PFSK-1 (cell line): Measurements from ENCODE around the gene WWC2.

Experiments used
- FOXP2 ChIP-seq: optimal IDR thresholded peaks from 2 replicates; pipeline ENCODE3; 2011; ENCODE audit warnings: borderline replicate concordance, control low read depth, inconsistent platforms; ENCODE audit not compliant: insufficient read depth; ENCODE audit errors: extremely low read length, extremely low read depth
- POLR2AphosphoS5 ChIP-seq: IDR thresholded peaks from 2 replicates; pipeline ENCODE4 v1.6.1; 2012; ENCODE audit warnings: low read depth, mild to moderate bottlenecking, control low read depth, low read length, moderate library complexity
- REST ChIP-seq, 2 experiments: IDR thresholded peaks; 2 replicates each; pipeline versions ENCODE4 v1.6.1 to v1.8.0; 2011 to 2012; ENCODE audit warnings: low read depth in 2 of 2, low read length in 2 of 2, control low read depth in 1 of 2, inconsistent platforms in 1 of 2, mild to moderate bottlenecking in 1 of 2, moderate library complexity in 1 of 2; ENCODE audit not compliant: insufficient read depth in 1 of 2
- SIN3A ChIP-seq: IDR thresholded peaks from 2 replicates; pipeline ENCODE4 v1.6.1; 2012; ENCODE audit warnings: mild to moderate bottlenecking, low read length, moderate library complexity, borderline replicate concordance; ENCODE audit not compliant: insufficient read depth
- TAF1 ChIP-seq: IDR thresholded peaks from 2 replicates; pipeline ENCODE4 v1.6.1; 2012; ENCODE audit warnings: low read length, control low read depth, borderline replicate concordance; ENCODE audit not compliant: insufficient read depth

WWC2 gene

DNA sequence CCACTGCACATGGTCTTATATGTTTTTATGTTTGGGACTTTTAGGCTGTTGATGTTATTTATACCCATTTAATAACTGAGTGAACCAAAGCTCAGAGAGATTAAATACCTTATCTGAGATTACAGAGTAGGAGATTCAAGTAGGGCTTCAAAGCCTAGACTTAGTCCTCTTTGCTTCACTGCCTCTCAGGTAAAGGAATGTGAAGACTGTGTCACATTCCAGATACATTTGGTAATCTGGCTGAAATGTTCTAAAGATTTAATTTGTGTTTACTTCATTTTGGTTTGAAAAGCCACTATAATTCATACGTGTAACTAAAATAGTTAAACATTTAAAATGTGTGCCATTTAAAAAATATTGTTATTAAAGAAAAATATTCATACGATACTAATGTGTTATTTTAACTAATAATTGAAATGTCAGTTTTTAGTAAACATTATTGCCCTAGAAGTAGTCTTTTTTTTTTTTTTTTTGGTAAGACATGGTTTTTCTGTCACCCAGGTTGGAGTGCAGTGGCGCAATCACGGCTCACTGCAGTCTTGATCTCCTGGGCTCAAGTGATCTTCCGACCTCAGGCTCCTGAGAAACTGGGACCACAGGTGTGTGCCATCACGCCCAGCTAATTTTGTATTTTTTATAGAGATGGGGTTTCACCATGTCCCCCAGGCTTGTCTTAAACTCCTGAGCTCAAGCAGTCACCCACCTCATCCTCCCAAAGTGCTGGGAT lies 54.3 kb downstream of the WWC2 start:
- TF ChIP-seq FOXP2 (no peak), REST (IDR thresholded peaks at IDR 0.05; ENCODE audit: insufficient read depth in 1 of 2, low read depth in 2 of 2, low read length in 2 of 2) (no peak), SIN3A (no peak), TAF1 (no peak), POLR2AphosphoS5 (no peak)

- no peak for TF ChIP-seq FOXP2
- TF ChIP-seq REST (IDR thresholded peaks at IDR 0.05; ENCODE audit: insufficient read depth in 1 of 2, low read depth in 2 of 2, low read length in 2 of 2): no peak
- no peak for TF ChIP-seq TAF1
- TF ChIP-seq POLR2AphosphoS5: no peak
- TF ChIP-seq SIN3A: no peak
These were observed 55.8 kb downstream of the WWC2 start for GRCh38 chr4:183154701-183155391.

DNA sequence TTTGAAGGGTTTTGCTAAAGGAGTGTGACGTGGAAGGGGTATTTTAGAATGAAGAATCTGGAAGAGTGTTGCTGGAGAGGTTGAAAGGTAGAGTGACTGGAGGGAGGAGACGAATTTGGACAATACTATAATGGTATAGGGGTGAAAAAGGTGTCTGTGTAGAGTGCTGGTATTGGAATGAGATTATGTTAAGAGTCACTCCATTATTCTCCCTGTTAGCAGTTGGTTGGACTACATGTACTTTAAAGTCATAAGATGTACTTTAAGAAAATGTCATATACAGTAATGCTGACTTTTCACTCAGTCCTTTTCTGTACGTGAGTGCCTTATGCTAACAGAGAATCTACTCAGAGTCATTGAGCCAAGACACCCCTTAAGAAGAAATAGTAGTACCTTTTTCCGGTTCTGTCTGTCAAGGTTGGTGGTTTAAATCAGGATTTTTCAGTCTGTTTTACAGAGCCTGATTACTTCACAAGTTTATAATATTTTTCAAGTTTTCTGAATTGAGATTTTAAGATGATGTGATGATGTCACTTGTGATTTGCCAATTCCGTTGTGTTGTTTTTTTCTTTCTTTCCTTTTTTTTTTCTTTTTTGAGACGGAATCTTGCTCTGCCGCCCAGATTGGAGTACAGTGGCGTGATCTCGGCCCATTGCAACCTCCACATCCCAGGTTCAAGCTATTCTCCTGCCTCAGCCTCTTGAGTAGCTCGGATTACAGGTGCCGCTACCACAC lies 56.6 kb downstream of the WWC2 start:
- no peak for TF ChIP-seq TAF1
- TF ChIP-seq SIN3A: no peak
- TF ChIP-seq FOXP2: no peak
- no peak for TF ChIP-seq POLR2AphosphoS5
- no peak for TF ChIP-seq REST (IDR thresholded peaks at IDR 0.05; ENCODE audit: insufficient read depth in 1 of 2, low read depth in 2 of 2, low read length in 2 of 2)

- TF ChIP-seq SIN3A (no peak), POLR2AphosphoS5 (no peak)
These were observed 58.2 kb downstream of the WWC2 start for GRCh38 chr4:183157215-183157614.

DNA sequence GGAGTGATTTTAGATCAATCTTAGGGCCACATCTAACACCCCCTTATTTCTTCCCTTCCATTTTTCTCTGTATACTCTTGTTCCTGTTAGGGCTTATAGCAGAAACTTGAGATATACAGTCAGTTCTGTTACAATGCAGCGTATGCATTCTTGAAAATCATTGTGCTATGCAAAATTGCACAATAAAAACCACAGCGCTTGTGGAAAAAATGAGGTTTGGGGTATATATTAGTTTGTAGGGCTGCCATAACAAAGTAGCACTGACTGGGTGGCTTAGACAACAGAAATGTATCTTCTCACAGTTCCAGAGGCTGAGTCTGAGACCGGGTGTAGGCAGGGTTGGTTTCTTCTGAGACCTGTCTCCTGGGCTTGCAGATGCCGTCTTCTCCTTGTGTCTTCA lies 59.0 kb downstream of the WWC2 start:
- no peak for TF ChIP-seq TAF1
- TF ChIP-seq FOXP2: no peak
- no peak for TF ChIP-seq POLR2AphosphoS5
- no peak for TF ChIP-seq REST (IDR thresholded peaks at IDR 0.05; ENCODE audit: insufficient read depth in 1 of 2, low read depth in 2 of 2, low read length in 2 of 2)
